ENCODE results near the gene SAMD14.
"Not testable (repeated sequence)": the region's sequence is repeated elsewhere in the genome, so short reads cannot be mapped to it uniquely, and the experiment has no call there.

Gene SAMD14

GRCh38 chr17:50064253-50065001 is 65.5 kb downstream of the SAMD14 start:
- no peaks in the 10 kb centered on the region for H3K9me3 ChIP-seq (ENCODE audit: control insufficient read depth, insufficient read depth, low read length)
- H3K27ac ChIP-seq (ENCODE audit: low read depth, low read length): no peak overlapping the region
- H3K9ac ChIP-seq (ENCODE audit: low read depth, low read length): no peak overlapping the region
- no peak overlapping the region for H3K4me3 ChIP-seq (ENCODE audit: low read depth, low read length)
- H3K4me1 ChIP-seq (ENCODE audit: control insufficient read depth, insufficient read depth, low read length): 0 out of 2 replicates have a peak, but pooled peaks cover 5% of the 10 kb centered on the region
- H3K27me3 ChIP-seq (ENCODE audit: control insufficient read depth, insufficient read depth, low read length): no peaks in the 10 kb centered on the region
- H3K36me3 ChIP-seq (ENCODE audit: control insufficient read depth, insufficient read depth, low read length): no peaks in the 10 kb centered on the region

DNA sequence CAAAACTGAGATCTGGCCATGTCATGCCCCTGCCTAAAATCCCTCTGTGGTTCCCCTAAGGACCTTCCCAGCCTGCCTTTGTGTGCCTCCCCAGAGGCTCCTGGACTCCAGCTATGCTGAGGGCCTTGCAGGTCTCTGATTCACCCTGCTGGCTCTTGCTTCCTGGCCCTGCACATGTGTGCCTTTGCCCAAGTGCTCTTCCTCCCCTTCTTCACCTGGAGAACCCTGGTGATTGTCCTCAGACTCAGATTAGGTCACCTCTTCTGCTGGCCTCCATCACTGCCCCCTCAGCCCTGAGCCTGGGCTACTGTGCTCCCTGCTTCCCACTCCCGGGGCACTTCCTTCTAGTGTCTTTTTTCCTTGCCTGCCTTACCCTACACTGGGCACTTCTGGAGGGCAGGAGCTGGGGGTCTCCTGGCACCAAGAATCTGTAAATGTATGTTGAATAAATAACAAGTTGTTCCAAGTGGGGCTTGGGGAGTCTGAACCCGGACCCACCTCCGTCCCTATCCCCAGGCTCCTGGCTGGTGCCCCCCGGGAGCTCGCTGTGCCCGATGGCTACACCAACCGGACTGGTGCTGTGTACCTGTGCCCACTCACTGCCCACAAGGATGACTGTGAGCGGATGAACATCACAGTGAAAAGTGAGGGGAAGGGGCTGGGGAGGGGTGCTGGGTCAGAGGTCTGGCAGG is 66.3 kb downstream of the SAMD14 start:
- H3K4me1 ChIP-seq (ENCODE audit: control insufficient read depth, insufficient read depth, low read length): 0 out of 2 replicates have a peak, but pooled peaks cover 5% of the 10 kb centered on the region
- H3K27ac ChIP-seq (ENCODE audit: low read depth, low read length): no peak overlapping the region
- no peak overlapping the region for H3K9ac ChIP-seq (ENCODE audit: low read depth, low read length)

GRCh38 chr17:50062293-50063243 is 67.4 kb downstream of the SAMD14 start:
- Histone ChIP-seq H3K4me1 (ENCODE audit: control insufficient read depth, insufficient read depth, low read length) (0 out of 2 replicates have a peak, but pooled peaks cover 5% of the 10 kb centered on the region), H3K9ac (ENCODE audit: low read depth, low read length) (no peak overlapping the region), H3K27ac (ENCODE audit: low read depth, low read length) (no peak overlapping the region), H3K27me3 (ENCODE audit: control insufficient read depth, insufficient read depth, low read length) (peaks cover 8% of the 10 kb centered on the region), H3K4me3 (ENCODE audit: low read depth, low read length) (no peak overlapping the region), H3K36me3 (ENCODE audit: control insufficient read depth, insufficient read depth, low read length) (no peaks in the 10 kb centered on the region), H3K9me3 (ENCODE audit: control insufficient read depth, insufficient read depth, low read length) (no peaks in the 10 kb centered on the region)

More for the DNA sequence above, 66.3 kb downstream of the SAMD14 start:
- H3K9me3 ChIP-seq (ENCODE audit: control insufficient read depth, insufficient read depth, low read length): no peaks in the 10 kb centered on the region
- no peaks in the 10 kb centered on the region for H3K27me3 ChIP-seq (ENCODE audit: control insufficient read depth, insufficient read depth, low read length)
- H3K36me3 ChIP-seq (ENCODE audit: control insufficient read depth, insufficient read depth, low read length): no peaks in the 10 kb centered on the region
- no peak overlapping the region for H3K4me3 ChIP-seq (ENCODE audit: low read depth, low read length)

- not testable (repeated sequence) for H3K36me3 ChIP-seq (ENCODE audit: control insufficient read depth, insufficient read depth, low read length); H3K9ac ChIP-seq (ENCODE audit: low read depth, low read length); H3K9me3 ChIP-seq (ENCODE audit: control insufficient read depth, insufficient read depth, low read length); H3K4me3 ChIP-seq (ENCODE audit: low read depth, low read length); H3K27ac ChIP-seq (ENCODE audit: low read depth, low read length)
- Histone ChIP-seq H3K4me1 (ENCODE audit: control insufficient read depth, insufficient read depth, low read length) (0 out of 2 replicates have a peak, but pooled peaks cover 11% of the 10 kb centered on the region), H3K27me3 (ENCODE audit: control insufficient read depth, insufficient read depth, low read length) (peaks cover 16% of the 10 kb centered on the region)
Observed at GRCh38 chr17:50061713-50062045, 68.3 kb downstream of the SAMD14 start.

- Histone ChIP-seq H3K9me3 (ENCODE audit: control insufficient read depth, insufficient read depth, low read length) (no peaks in the 10 kb centered on the region), H3K9ac (ENCODE audit: low read depth, low read length) (no peak overlapping the region), H3K4me1 (ENCODE audit: control insufficient read depth, insufficient read depth, low read length) (0 out of 2 replicates have a peak, but pooled peaks cover 11% of the 10 kb centered on the region), H3K36me3 (ENCODE audit: control insufficient read depth, insufficient read depth, low read length) (no peaks in the 10 kb centered on the region), H3K4me3 (ENCODE audit: low read depth, low read length) (no peak overlapping the region), H3K27me3 (ENCODE audit: control insufficient read depth, insufficient read depth, low read length) (peaks cover 19% of the 10 kb centered on the region), H3K27ac (ENCODE audit: low read depth, low read length) (no peak overlapping the region)
Observed at GRCh38 chr17:50060951-50061712, 68.8 kb downstream of the SAMD14 start.

Data from HUES48 (cell line).